Liver (tissue), 9 donors: ENCODE results near the gene SEZ6. TPM values are rescaled to one million over a fixed set of nuclear protein-coding genes. Genes with fewer than 3 reads are reported as not detected.

Experiments used
- DNase-seq: peaks from one replicate; pipeline ENCODE4 v3.0.0-alpha.2; 2017; ENCODE audit warnings: low spot score
- H3K27ac ChIP-seq, 2 donors: one replicate each; pipeline ENCODE4 v1.7.0; 2013; ENCODE audit warnings: inconsistent platforms in 2 of 2, low read length in 2 of 2, control low read depth in 1 of 2, low read depth in 1 of 2, mild to moderate bottlenecking in 1 of 2
- H3K27me3 ChIP-seq, 4 donors: one replicate each; pipeline versions ENCODE4 v1.6.1 to v1.7.0; 2013; ENCODE audit warnings: low read length in 3 of 4, inconsistent platforms in 1 of 4, mild to moderate bottlenecking in 1 of 4, moderate library complexity in 1 of 4; ENCODE audit not compliant: control insufficient read depth in 4 of 4, insufficient read depth in 4 of 4
- H3K36me3 ChIP-seq, 4 donors: one replicate each; pipeline versions ENCODE4 v1.6.1 to v1.7.0; 2013; ENCODE audit warnings: low read length in 3 of 4, mild to moderate bottlenecking in 3 of 4, low read depth in 1 of 4, moderate library complexity in 1 of 4; ENCODE audit not compliant: control insufficient read depth in 4 of 4, insufficient read depth in 3 of 4
- H3K4me1 ChIP-seq, 4 donors: one replicate each; pipeline versions ENCODE4 v1.6.1 to v1.7.0; 2013; ENCODE audit warnings: low read length in 3 of 4, mild to moderate bottlenecking in 3 of 4, moderate library complexity in 1 of 4; ENCODE audit not compliant: control insufficient read depth in 4 of 4, insufficient read depth in 4 of 4
- H3K4me3 ChIP-seq, 3 donors: one replicate each; pipeline versions ENCODE4 v1.6.1 to v1.7.0; 2013; ENCODE audit warnings: low read length in 3 of 3, control low read depth in 1 of 3, low read depth in 1 of 3, mild to moderate bottlenecking in 1 of 3
- H3K9ac ChIP-seq, 2 donors: one replicate each; pipeline ENCODE4 v1.7.0; 2013; ENCODE audit warnings: low read length in 2 of 2, mild to moderate bottlenecking in 2 of 2, moderate library complexity in 2 of 2, control low read depth in 1 of 2, low read depth in 1 of 2
- H3K9me3 ChIP-seq, 4 donors: one replicate each; pipeline versions ENCODE4 v1.6.1 to v1.7.0; 2013; ENCODE audit warnings: low read length in 3 of 4; ENCODE audit not compliant: control insufficient read depth in 4 of 4
- ATF3 ChIP-seq: IDR thresholded peaks from 2 replicates; pipeline ENCODE4 v1.6.1; 2016; ENCODE audit warnings: antibody characterized with exemption
- CTCF ChIP-seq: fragments of 150-350 bp; IDR thresholded peaks from 2 replicates; pipeline ENCODE4 v1.5.1; 2017; ENCODE audit warnings: improper control_type of control experiment, low read depth, low read length; ENCODE audit not compliant: missing input control
- EGR1 ChIP-seq, 2 donors: IDR thresholded peaks; 2 replicates each; pipeline ENCODE4 v1.6.1; 2016 to 2018; ENCODE audit warnings: antibody characterized with exemption in 2 of 2, low read depth in 2 of 2
- FOXA1 ChIP-seq: IDR thresholded peaks from 2 replicates; pipeline ENCODE4 v1.6.1; 2016; ENCODE audit warnings: antibody characterized with exemption
- FOXA2 ChIP-seq: IDR thresholded peaks from 2 replicates; pipeline ENCODE4 v1.6.1; 2016; ENCODE audit warnings: antibody characterized with exemption
- GABPA ChIP-seq, 2 donors: IDR thresholded peaks in 1 of 2; conservative IDR thresholded peaks in 1 of 2; 2 replicates each; pipeline ENCODE4 v1.6.1; 2016; ENCODE audit warnings: antibody characterized with exemption in 2 of 2, mild to moderate bottlenecking in 1 of 2, moderate library complexity in 1 of 2
- HNF4A ChIP-seq, 2 donors: conservative IDR thresholded peaks; 2 replicates each; pipeline ENCODE4 v1.6.1; 2016; ENCODE audit warnings: antibody characterized with exemption in 2 of 2, mild to moderate bottlenecking in 2 of 2
- HNF4G ChIP-seq: IDR thresholded peaks from 2 replicates; pipeline ENCODE4 v1.6.1; 2016; ENCODE audit warnings: antibody characterized with exemption
- JUND ChIP-seq, 2 donors: IDR thresholded peaks; 2 replicates each; pipeline ENCODE4 v1.6.1; 2016; ENCODE audit warnings: antibody characterized with exemption in 2 of 2
- MAX ChIP-seq: IDR thresholded peaks from 2 replicates; pipeline ENCODE4 v1.6.1; 2016; ENCODE audit warnings: antibody characterized with exemption
- NR2F2 ChIP-seq: IDR thresholded peaks from 2 replicates; pipeline ENCODE4 v1.6.1; 2016; ENCODE audit warnings: antibody characterized with exemption
- RAD21 ChIP-seq, 2 donors: IDR thresholded peaks; 2 replicates each; pipeline ENCODE4 v1.6.1; 2016; ENCODE audit warnings: antibody characterized with exemption in 2 of 2, mild to moderate bottlenecking in 2 of 2
- REST ChIP-seq: IDR thresholded peaks from 2 replicates; pipeline ENCODE4 v1.6.1; 2016; ENCODE audit warnings: antibody characterized with exemption, mild to moderate bottlenecking
- RXRA ChIP-seq, 2 donors: IDR thresholded peaks; 2 replicates each; pipeline ENCODE4 v1.6.1; 2017 to 2018; ENCODE audit warnings: antibody characterized with exemption in 2 of 2, mild to moderate bottlenecking in 1 of 2
- SP1 ChIP-seq: IDR thresholded peaks from 2 replicates; pipeline ENCODE4 v1.6.1; 2018; ENCODE audit warnings: antibody characterized with exemption, mild to moderate bottlenecking
- TAF1 ChIP-seq: conservative IDR thresholded peaks from 2 replicates; pipeline ENCODE4 v1.6.1; 2016; ENCODE audit warnings: antibody characterized with exemption, mild to moderate bottlenecking
- YY1 ChIP-seq: IDR thresholded peaks from 2 replicates; pipeline ENCODE4 v1.6.1; 2016; ENCODE audit warnings: antibody characterized with exemption, mild to moderate bottlenecking
- ZBTB33 ChIP-seq: IDR thresholded peaks from 2 replicates; pipeline ENCODE4 v1.6.1; 2016; ENCODE audit warnings: antibody characterized with exemption
- WGBS: extraction: QIAGEN DNeasy Blood & Tissue Kit; methylation state at CpG from one replicate; pipeline ENCODE4 v1.1.7; 2013; 5-methylcytosine and 5-hydroxymethylcytosine counted together
- polyA plus RNA-seq, 2 donors: library from polyadenylated mRNA; stranded (reverse) in 1 of 2; unstranded in 1 of 2; fragments of 200-250 nt in 1 of 2; fragments of >200 nt in 1 of 2; fragmentation: Nextera tagmentation in 1 of 2; extraction: Ambion mirVana in 1 of 2; gene quantifications; one replicate each; pipeline versions ENCODE4 v1.2.1 to v1.2.3, GENCODE V29; 2013 to 2015
- total RNA-seq, 2 donors: library from RNA; depleted of rRNA; stranded (reverse); fragments of >200 nt; gene quantifications; one replicate each; pipeline ENCODE4 v1.2.3, GENCODE V29; 2014
- donor health status: healthy.
- donor health status: healthy.
- donor health status: healthy.
- donor health status: healthy.
- donor health status: healthy.

The SEZ6 gene
- total and polyA plus RNA-seq, 4 donors: 0.39 TPM; not detected in 3

GRCh38 chr17:29014716-29015115, 8.9 kb upstream of the SEZ6 start (continued):
- TF ChIP-seq MAX: no peak

GRCh38 chr17:29012535-29012934, 6.7 kb upstream of the SEZ6 start:
- Histone ChIP-seq H3K9ac (no peak overlapping the region), H3K4me3 (no peak overlapping the region), H3K27ac (no peak overlapping the region), H3K4me1 (peaks cover 0 to 3% (median 0%) of the 10 kb centered on the region in 4 donors), H3K9me3 (no peaks in the 10 kb centered on the region), H3K27me3 (peaks cover 0 to under 1% (median 0%) of the 10 kb centered on the region in 4 donors), H3K36me3 (no peaks in the 10 kb centered on the region)
- DNase-seq: no peak
- WGBS: 89% methylated on average over 1 of the region's 1 CpG
- TF ChIP-seq NR2F2: no peak
- no peak for TF ChIP-seq GABPA (IDR thresholded peaks at IDR 0.05 in 1 of 2, conservative IDR thresholded peaks at IDR 0.05 in 1 of 2)
- TF ChIP-seq HNF4G: no peak
- no peak for TF ChIP-seq SP1
- no peak for TF ChIP-seq FOXA2
- no peak for TF ChIP-seq ATF3
- TF ChIP-seq YY1: no peak
- no peak for TF ChIP-seq EGR1 (IDR thresholded peaks at IDR 0.05; ENCODE audit: low read depth in 2 of 2)
- TF ChIP-seq RXRA (IDR thresholded peaks at IDR 0.05): no peak
- no peak for TF ChIP-seq HNF4A (conservative IDR thresholded peaks at IDR 0.05)
- TF ChIP-seq TAF1: no peak

- Histone ChIP-seq H3K4me3 (no peak overlapping the region), H3K36me3 (no peaks in the 10 kb centered on the region), H3K9ac (no peak overlapping the region), H3K27me3 (peaks cover 0 to 2% (median 0%) of the 10 kb centered on the region in 4 donors), H3K4me1 (peaks cover 0 to 4% (median 3%) of the 10 kb centered on the region in 4 donors), H3K9me3 (no peaks in the 10 kb centered on the region), H3K27ac (no peak overlapping the region)
- no peak for DNase-seq
- TF ChIP-seq EGR1 (IDR thresholded peaks at IDR 0.05; ENCODE audit: low read depth in 2 of 2): no peak
- no peak for TF ChIP-seq ZBTB33
- no peak for TF ChIP-seq CTCF
- TF ChIP-seq RAD21 (IDR thresholded peaks at IDR 0.05): no peak
- TF ChIP-seq ATF3: no peak
- TF ChIP-seq GABPA (IDR thresholded peaks at IDR 0.05 in 1 of 2, conservative IDR thresholded peaks at IDR 0.05 in 1 of 2): no peak
- no peak for TF ChIP-seq MAX
- no peak for TF ChIP-seq YY1
- TF ChIP-seq FOXA2: no peak
- no peak for TF ChIP-seq FOXA1
- TF ChIP-seq JUND (IDR thresholded peaks at IDR 0.05): no peak
- no peak for TF ChIP-seq SP1
- TF ChIP-seq TAF1: no peak
- no peak for TF ChIP-seq HNF4G
- no peak for TF ChIP-seq REST
- TF ChIP-seq NR2F2: no peak
- TF ChIP-seq RXRA (IDR thresholded peaks at IDR 0.05): no peak
- no peak for TF ChIP-seq HNF4A (conservative IDR thresholded peaks at IDR 0.05)
- 85% methylated on average over 7 of the region's 7 CpGs for WGBS
Measured at GRCh38 chr17:29010586-29010985, 4.8 kb upstream of the SEZ6 start.
